Large intestine (tissue), 3 donors: ENCODE results near the gene ANLN. TPM values are rescaled to one million over a fixed set of nuclear protein-coding genes. Genes with fewer than 3 reads are reported as not detected.
A peak's percentile ranks its signal among the peaks of the same experiment; 100 is the strongest.

Source experiments
- DNase-seq, 2 donors: peaks; one replicate each; pipeline versions ENCODE4 v3.0.0 to v3.0.0-alpha.2; 2013
- H3K27ac ChIP-seq: one replicate; pipeline ENCODE4 v1.5.1; 2013; ENCODE audit warnings: low read length
- H3K27me3 ChIP-seq: 2 replicates; pipeline ENCODE4 v1.6.1; 2013; ENCODE audit warnings: low read length; ENCODE audit not compliant: control insufficient read depth, insufficient read depth
- H3K36me3 ChIP-seq: 2 replicates; pipeline ENCODE4 v1.6.1; 2013; ENCODE audit warnings: low read length; ENCODE audit not compliant: control insufficient read depth, insufficient read depth
- H3K4me1 ChIP-seq: one replicate; pipeline ENCODE4 v1.6.1; 2013; ENCODE audit warnings: low read length; ENCODE audit not compliant: control insufficient read depth, insufficient read depth
- H3K4me3 ChIP-seq: one replicate; pipeline ENCODE4 v1.5.1; 2013; ENCODE audit warnings: low read length
- H3K9me3 ChIP-seq: one replicate; pipeline ENCODE4 v1.6.1; 2013; ENCODE audit warnings: mild to moderate bottlenecking, low read depth, low read length, moderate library complexity; ENCODE audit not compliant: control insufficient read depth
- WGBS: methylation state at CpG from one replicate; pipeline ENCODE4 v1.1.5; 2013; ENCODE audit warnings: low lambda C conversion rate; ENCODE audit not compliant: insufficient coverage; 5-methylcytosine and 5-hydroxymethylcytosine counted together
- polyA plus RNA-seq: library from polyadenylated mRNA; unstranded; fragments of 120-200 nt; gene quantifications from one replicate; pipeline ENCODE4 v1.2.1, GENCODE V29; 2013

The ANLN gene
- polyA plus RNA-seq, 1 donor = 19.4 TPM

- Histone ChIP-seq H3K9me3 (no peaks in the 10 kb centered on the region), H3K36me3 (peaks cover 3% of the 10 kb centered on the region), H3K4me1 (peaks cover 5% of the 10 kb centered on the region), H3K27ac (no peak overlapping the region), H3K27me3 (no peaks in the 10 kb centered on the region), H3K4me3 (no peak overlapping the region)
- WGBS = no CpG with 5 or more reads among the region's 1 CpG
- DNase-seq = no peak
Observed at GRCh38 chr7:36395171-36395894, 5.7 kb downstream of the ANLN start.

DNA sequence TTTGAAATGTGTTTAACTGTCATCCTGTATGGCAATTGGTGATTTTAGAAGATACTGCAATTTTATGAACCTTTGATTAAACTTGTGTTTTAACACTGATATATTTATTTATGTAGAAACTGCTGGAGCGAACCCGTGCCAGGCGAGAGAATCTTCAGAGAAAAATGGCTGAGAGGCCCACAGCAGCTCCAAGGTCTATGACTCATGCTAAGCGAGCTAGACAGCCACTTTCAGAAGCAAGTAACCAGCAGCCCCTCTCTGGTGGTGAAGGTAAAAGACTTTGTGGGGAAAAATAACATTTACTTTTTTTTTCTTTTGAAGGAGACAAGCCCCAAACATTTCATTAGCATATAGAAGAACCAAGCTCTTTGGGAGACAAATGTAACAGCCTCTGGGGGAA is 6.5 kb downstream of the ANLN start:
- Histone ChIP-seq H3K27ac (no peak overlapping the region), H3K4me3 (no peak overlapping the region), H3K36me3 (peaks cover 6% of the 10 kb centered on the region), H3K4me1 (peaks cover 2% of the 10 kb centered on the region), H3K27me3 (no peaks in the 10 kb centered on the region), H3K9me3 (no peaks in the 10 kb centered on the region)
- no peak for DNase-seq
- WGBS = no CpG with 5 or more reads among the region's 4 CpGs

DNA sequence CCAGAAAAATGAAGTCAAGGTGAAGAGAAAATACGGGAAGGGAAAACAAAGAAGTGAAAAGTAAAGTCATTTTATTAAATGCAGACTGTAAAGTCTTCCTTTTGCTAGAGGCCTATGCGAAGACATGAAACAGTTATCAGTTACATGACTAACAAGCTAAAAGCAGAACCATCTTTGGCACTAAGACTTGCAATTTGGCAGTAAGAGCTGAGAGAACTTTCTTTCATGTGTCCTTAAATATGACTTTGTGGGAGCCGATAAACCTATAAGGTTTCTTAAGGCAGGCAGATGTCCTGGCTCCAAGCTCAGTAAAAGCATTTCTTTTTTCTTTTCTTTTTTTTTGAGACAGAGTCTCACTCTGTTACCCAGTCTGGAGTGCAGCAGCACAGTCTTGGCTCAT is 10.4 kb downstream of the ANLN start:
- H3K27ac ChIP-seq = no peak overlapping the region
- H3K27me3 ChIP-seq = no peaks in the 10 kb centered on the region
- H3K9me3 ChIP-seq = no peaks in the 10 kb centered on the region
- no peak for DNase-seq
- H3K4me1 ChIP-seq = no peaks in the 10 kb centered on the region
- 86% methylated on average over 2 of the region's 3 CpGs for WGBS
- H3K4me3 ChIP-seq = no peak overlapping the region
- peaks cover 6% of the 10 kb centered on the region for H3K36me3 ChIP-seq

- no peak for DNase-seq
- Histone ChIP-seq H3K4me3 (no peak overlapping the region), H3K36me3 (peaks cover 6% of the 10 kb centered on the region), H3K4me1 (no peaks in the 10 kb centered on the region), H3K9me3 (no peaks in the 10 kb centered on the region), H3K27ac (no peak overlapping the region), H3K27me3 (no peaks in the 10 kb centered on the region)
- no CpG with 5 or more reads among the region's 3 CpGs for WGBS
Observed at GRCh38 chr7:36400606-36401005, 10.9 kb downstream of the ANLN start.

DNA sequence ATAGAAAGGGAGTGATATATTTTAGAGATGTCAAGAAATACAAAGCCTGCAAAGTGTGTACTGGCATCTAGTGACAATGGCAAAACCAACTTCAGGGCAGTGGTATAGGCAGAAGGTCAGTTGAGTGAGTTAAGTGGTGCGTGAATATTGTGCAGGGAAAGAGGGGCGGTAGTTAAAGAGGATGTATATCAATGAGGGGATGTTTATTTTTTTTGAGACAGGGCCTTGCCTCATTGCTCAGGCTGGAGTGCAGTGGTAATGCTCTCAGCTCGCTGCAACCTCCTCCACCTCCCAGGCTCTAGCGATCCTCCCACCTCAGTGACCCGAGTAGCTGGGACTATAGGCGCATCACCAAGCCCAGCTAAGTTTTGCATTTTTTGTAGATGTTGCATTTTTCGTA is 13.8 kb downstream of the ANLN start:
- DNase-seq = no peak
- Histone ChIP-seq H3K36me3 (peaks cover 8% of the 10 kb centered on the region), H3K9me3 (no peaks in the 10 kb centered on the region), H3K4me1 (no peaks in the 10 kb centered on the region), H3K27ac (no peak overlapping the region), H3K27me3 (no peaks in the 10 kb centered on the region), H3K4me3 (no peak overlapping the region)
- WGBS = no CpG with 5 or more reads among the region's 7 CpGs

DNA sequence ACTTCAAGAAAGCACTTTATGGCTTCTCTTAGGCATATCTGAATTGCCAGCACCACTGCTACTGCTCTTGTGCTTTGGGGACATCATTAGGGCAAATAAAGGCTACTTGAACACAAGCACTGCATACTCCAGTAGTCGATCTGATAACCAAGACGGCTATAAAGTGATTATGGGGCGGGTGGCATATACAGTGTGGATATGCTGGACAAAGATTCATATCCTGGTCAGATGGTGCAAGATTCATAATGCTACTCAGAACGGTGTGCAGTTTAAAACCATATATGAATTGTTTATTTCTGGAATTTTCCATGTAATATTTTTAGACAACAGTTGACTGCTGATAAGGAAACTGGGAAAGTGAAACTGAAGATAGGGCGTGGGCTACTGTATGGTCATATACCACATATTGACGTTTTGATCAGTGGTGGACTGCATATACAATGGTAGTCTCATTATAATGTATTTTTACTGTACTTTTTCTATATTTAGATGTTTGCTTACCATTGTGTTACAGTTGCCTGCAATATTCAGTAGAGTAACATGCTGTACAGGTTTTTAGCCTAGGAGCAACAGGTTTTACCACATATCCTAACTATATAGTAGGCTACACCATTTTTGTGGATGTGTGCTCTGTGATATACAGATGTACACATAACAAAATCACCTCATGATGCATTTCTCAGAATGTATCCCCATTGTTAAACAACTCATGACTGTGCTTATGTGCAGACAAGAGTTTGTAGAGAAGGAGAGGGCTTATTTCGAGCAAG is 15.2 kb downstream of the ANLN start:
- DNase-seq = peak in 1 of 2 donors; percentile 33
- Histone ChIP-seq H3K27me3 (no peaks in the 10 kb centered on the region), H3K4me3 (no peak overlapping the region), H3K4me1 (no peaks in the 10 kb centered on the region), H3K9me3 (no peaks in the 10 kb centered on the region), H3K27ac (no peak overlapping the region), H3K36me3 (peaks cover 8% of the 10 kb centered on the region)
- 50% methylated on average over 2 of the region's 7 CpGs for WGBS

DNA sequence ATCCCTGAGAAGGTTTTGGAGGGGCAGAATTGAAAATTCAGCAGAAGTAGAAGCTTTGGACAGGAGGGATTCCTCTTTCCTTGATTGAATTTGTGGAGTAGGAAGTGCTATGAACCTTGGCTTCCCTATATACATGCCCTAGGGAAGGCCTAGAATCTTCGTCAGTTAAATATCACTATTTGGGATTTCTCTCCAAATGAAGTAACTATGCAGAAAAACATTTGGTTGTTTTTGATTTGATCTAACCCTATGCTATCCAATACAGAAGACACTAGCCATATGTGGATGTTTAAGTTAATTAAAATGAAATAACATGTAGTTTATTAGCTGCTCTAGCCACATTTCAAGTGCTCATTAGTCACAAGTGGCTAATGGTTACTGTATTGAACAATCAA is 15.7 kb downstream of the ANLN start:
- no peak overlapping the region for H3K4me3 ChIP-seq
- H3K27me3 ChIP-seq = no peaks in the 10 kb centered on the region
- no peaks in the 10 kb centered on the region for H3K4me1 ChIP-seq
- H3K9me3 ChIP-seq = no peaks in the 10 kb centered on the region
- WGBS = 100% methylated on average over 1 of the region's 1 CpG
- DNase-seq = no peak
- peaks cover 8% of the 10 kb centered on the region for H3K36me3 ChIP-seq
- no peak overlapping the region for H3K27ac ChIP-seq

DNA sequence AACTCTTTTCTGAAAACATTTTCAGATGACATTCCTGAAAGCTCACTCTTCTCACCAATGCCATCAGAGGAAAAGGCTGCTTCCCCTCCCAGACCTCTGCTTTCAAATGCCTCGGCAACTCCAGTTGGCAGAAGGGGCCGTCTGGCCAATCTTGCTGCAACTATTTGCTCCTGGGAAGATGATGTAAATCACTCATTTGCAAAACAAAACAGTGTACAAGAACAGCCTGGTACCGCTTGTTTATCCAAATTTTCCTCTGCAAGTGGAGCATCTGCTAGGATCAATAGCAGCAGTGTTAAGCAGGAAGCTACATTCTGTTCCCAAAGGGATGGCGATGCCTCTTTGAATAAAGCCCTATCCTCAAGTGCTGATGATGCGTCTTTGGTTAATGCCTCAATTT is 16.5 kb downstream of the ANLN start:
- Histone ChIP-seq H3K4me3 (no peak overlapping the region), H3K4me1 (no peaks in the 10 kb centered on the region), H3K36me3 (peaks cover 11% of the 10 kb centered on the region), H3K27me3 (no peaks in the 10 kb centered on the region), H3K9me3 (no peaks in the 10 kb centered on the region), H3K27ac (no peak overlapping the region)
- no CpG with 5 or more reads among the region's 5 CpGs for WGBS
- no peak for DNase-seq

GRCh38 chr7:36407636-36408550 is 18.2 kb downstream of the ANLN start:
- no peak overlapping the region for H3K27ac ChIP-seq
- no peak overlapping the region for H3K4me3 ChIP-seq
- no peak for DNase-seq
- peaks cover 11% of the 10 kb centered on the region for H3K36me3 ChIP-seq
- WGBS = 100% methylated on average over 6 of the region's 8 CpGs
- no peaks in the 10 kb centered on the region for H3K27me3 ChIP-seq
- H3K9me3 ChIP-seq = no peaks in the 10 kb centered on the region
- H3K4me1 ChIP-seq = no peaks in the 10 kb centered on the region

GRCh38 chr7:36408589-36408988 is 18.9 kb downstream of the ANLN start:
- Histone ChIP-seq H3K27ac (no peak overlapping the region), H3K4me1 (no peaks in the 10 kb centered on the region), H3K27me3 (no peaks in the 10 kb centered on the region), H3K9me3 (no peaks in the 10 kb centered on the region), H3K4me3 (no peak overlapping the region), H3K36me3 (peaks cover 13% of the 10 kb centered on the region)
- 50% methylated on average over 1 of the region's 2 CpGs for WGBS
- no peak for DNase-seq
